Measurements from ENCODE around the gene RAB37. TPM values are rescaled to one million over a fixed set of nuclear protein-coding genes. Genes with fewer than 3 reads are reported as not detected.

RAB37 gene
- total and polyA plus RNA-seq, 2 of the 13 experiments (the other 11 are each of a cell fraction or from before 2014, with no cell fraction given), result 0.91 to 3.7 TPM

DNA sequence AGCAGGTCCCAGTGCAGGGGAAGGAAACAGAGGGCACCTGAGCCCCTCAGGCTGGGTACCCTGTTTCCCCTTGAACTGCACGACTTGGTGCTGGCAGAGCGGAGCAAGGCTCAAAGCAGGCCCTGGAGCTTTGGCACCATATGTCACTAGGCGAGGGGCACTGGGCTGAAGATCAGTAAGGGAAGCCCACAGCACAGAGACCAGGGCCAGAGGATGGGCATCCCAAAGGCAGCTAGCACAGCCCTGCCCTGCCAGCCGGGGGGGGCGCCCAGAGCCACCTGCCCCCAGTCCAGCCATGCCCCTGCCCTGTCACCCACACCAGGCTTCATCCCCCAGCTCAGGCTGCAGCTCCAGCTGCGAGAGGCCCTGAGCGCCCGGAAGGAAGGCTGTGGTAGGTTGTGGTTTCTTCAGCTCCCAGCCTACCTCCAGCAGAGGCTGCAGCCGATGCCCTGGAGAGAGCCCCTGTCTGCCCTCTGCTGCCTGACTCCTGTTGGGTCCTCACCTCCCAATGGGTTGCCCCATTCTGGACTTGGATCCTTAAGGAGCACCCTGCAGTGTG, 22.3 kb downstream of the RAB37 start (continued):
- no peak for TF ChIP-seq ZNF343 (CRISPR knock-in tag; IDR thresholded peaks at IDR 0.05)
- TF ChIP-seq SIN3A (IDR thresholded peaks at IDR 0.05; ENCODE audit: borderline replicate concordance, low read depth, low read length), result no peak
- TF ChIP-seq ZMAT3 (CRISPR knock-in tag; conservative IDR thresholded peaks at IDR 0.05), result no peak
- TF ChIP-seq ZBTB43 (CRISPR knock-in tag; conservative IDR thresholded peaks at IDR 0.05), result no peak
- TF ChIP-seq TEAD2 (CRISPR knock-in tag; IDR thresholded peaks at IDR 0.05), result no peak
- TF ChIP-seq ZNF234 (CRISPR knock-in tag; conservative IDR thresholded peaks at IDR 0.05), result no peak
- TF ChIP-seq, protein P1, sequence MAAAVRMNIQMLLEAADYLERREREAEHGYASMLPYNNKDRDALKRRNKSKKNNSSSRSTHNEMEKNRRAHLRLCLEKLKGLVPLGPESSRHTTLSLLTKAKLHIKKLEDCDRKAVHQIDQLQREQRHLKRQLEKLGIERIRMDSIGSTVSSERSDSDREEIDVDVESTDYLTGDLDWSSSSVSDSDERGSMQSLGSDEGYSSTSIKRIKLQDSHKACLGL (CRISPR knock-in tag; IDR thresholded peaks at IDR 0.05), result 0 out of 2 replicates have a peak, but pooled peaks have one; percentile 23
- no peak for TF ChIP-seq ZNF451 (CRISPR knock-in tag; IDR thresholded peaks at IDR 0.05)
- TF ChIP-seq MAFG (CRISPR knock-in tag; IDR thresholded peaks at IDR 0.05), result no peak
- TF ChIP-seq NFATC3 (CRISPR knock-in tag; IDR thresholded peaks at IDR 0.05), result no peak
- TF ChIP-seq, protein P2, sequence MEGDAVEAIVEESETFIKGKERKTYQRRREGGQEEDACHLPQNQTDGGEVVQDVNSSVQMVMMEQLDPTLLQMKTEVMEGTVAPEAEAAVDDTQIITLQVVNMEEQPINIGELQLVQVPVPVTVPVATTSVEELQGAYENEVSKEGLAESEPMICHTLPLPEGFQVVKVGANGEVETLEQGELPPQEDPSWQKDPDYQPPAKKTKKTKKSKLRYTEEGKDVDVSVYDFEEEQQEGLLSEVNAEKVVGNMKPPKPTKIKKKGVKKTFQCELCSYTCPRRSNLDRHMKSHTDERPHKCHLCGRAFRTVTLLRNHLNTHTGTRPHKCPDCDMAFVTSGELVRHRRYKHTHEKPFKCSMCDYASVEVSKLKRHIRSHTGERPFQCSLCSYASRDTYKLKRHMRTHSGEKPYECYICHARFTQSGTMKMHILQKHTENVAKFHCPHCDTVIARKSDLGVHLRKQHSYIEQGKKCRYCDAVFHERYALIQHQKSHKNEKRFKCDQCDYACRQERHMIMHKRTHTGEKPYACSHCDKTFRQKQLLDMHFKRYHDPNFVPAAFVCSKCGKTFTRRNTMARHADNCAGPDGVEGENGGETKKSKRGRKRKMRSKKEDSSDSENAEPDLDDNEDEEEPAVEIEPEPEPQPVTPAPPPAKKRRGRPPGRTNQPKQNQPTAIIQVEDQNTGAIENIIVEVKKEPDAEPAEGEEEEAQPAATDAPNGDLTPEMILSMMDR (CRISPR knock-in tag; IDR thresholded peaks at IDR 0.05), result peak; percentile 40
- TF ChIP-seq ZNF747 (CRISPR knock-in tag; IDR thresholded peaks at IDR 0.05; ENCODE audit: borderline replicate concordance), result no peak
- no peak for TF ChIP-seq ZNF34 (CRISPR knock-in tag; IDR thresholded peaks at IDR 0.05; ENCODE audit: borderline replicate concordance)
- no peak for TF ChIP-seq KLF11 (CRISPR knock-in tag; IDR thresholded peaks at IDR 0.05)
- no peak for TF ChIP-seq ZNF552 (CRISPR knock-in tag; IDR thresholded peaks at IDR 0.05; ENCODE audit: borderline replicate concordance)
- TF ChIP-seq REPIN1 (CRISPR knock-in tag; IDR thresholded peaks at IDR 0.05; ENCODE audit: borderline replicate concordance, low read depth), result no peak
- TF ChIP-seq ZBTB38 (CRISPR knock-in tag; IDR thresholded peaks at IDR 0.05), result 0 out of 2 replicates have a peak, but pooled peaks have one; percentile 10
- peak; percentile 65 for TF ChIP-seq AGO2 (optimal IDR thresholded peaks at IDR 0.05; ENCODE audit: low read depth, low read length)
- TF ChIP-seq PCBP2 (optimal IDR thresholded peaks at IDR 0.05; ENCODE audit: low read depth, low read length, poor library complexity, severe bottlenecking), result no peak
- no peak for TF ChIP-seq NPAS2 (CRISPR knock-in tag; IDR thresholded peaks at IDR 0.05; ENCODE audit: borderline replicate concordance)
- TF ChIP-seq PRPF4 (IDR thresholded peaks at IDR 0.05; ENCODE audit: low read depth, low read length, poor library complexity, severe bottlenecking), result no peak
- TF ChIP-seq ZBTB3 (CRISPR knock-in tag; IDR thresholded peaks at IDR 0.05; ENCODE audit: borderline replicate concordance, low read depth), result no peak
- TF ChIP-seq ZNF670 (CRISPR knock-in tag; IDR thresholded peaks at IDR 0.05; ENCODE audit: borderline replicate concordance), result no peak
- TF ChIP-seq IRX3 (CRISPR knock-in tag; IDR thresholded peaks at IDR 0.05; ENCODE audit: borderline replicate concordance, low read depth), result no peak
- TF ChIP-seq, protein P3, sequence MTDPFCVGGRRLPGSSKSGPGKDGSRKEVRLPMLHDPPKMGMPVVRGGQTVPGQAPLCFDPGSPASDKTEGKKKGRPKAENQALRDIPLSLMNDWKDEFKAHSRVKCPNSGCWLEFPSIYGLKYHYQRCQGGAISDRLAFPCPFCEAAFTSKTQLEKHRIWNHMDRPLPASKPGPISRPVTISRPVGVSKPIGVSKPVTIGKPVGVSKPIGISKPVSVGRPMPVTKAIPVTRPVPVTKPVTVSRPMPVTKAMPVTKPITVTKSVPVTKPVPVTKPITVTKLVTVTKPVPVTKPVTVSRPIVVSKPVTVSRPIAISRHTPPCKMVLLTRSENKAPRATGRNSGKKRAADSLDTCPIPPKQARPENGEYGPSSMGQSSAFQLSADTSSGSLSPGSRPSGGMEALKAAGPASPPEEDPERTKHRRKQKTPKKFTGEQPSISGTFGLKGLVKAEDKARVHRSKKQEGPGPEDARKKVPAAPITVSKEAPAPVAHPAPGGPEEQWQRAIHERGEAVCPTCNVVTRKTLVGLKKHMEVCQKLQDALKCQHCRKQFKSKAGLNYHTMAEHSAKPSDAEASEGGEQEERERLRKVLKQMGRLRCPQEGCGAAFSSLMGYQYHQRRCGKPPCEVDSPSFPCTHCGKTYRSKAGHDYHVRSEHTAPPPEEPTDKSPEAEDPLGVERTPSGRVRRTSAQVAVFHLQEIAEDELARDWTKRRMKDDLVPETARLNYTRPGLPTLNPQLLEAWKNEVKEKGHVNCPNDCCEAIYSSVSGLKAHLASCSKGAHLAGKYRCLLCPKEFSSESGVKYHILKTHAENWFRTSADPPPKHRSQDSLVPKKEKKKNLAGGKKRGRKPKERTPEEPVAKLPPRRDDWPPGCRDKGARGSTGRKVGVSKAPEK (CRISPR knock-in tag; IDR thresholded peaks at IDR 0.05; ENCODE audit: borderline replicate concordance), result no peak

Measured in HepG2 (cell line).